GM12864 (cell line): ENCODE data around the gene ELP2.

Experiments
- DNase-seq: peaks from one replicate; pipeline ENCODE4 v3.0.0-alpha.2; 2011; ENCODE audit warnings: low read depth
- H3K4me3 ChIP-seq: 2 replicates; pipeline ENCODE4 v1.5.1; 2011; ENCODE audit warnings: mild to moderate bottlenecking, low read depth, low read length, control low read depth
- CTCF ChIP-seq: IDR thresholded peaks from 2 replicates; pipeline ENCODE4 v1.5.1; 2011; ENCODE audit warnings: low read depth, mild to moderate bottlenecking, moderate library complexity, low read length, control low read depth, inconsistent platforms; ENCODE audit errors: missing control alignments

Gene ELP2

GRCh38 chr18:36195427-36196122, 65.9 kb downstream of the ELP2 start:
- no peak overlapping the region for H3K4me3 ChIP-seq
- DNase-seq, result no peak
- TF ChIP-seq CTCF, result no peak

- H3K4me3 ChIP-seq, result no peak overlapping the region
- no peak for TF ChIP-seq CTCF
- DNase-seq, result no peak
Measured at GRCh38 chr18:36196238-36196995, 66.7 kb downstream of the ELP2 start.

- no peak for DNase-seq
- H3K4me3 ChIP-seq, result no peak overlapping the region
- no peak for TF ChIP-seq CTCF
Measured at GRCh38 chr18:36197511-36198166, 67.9 kb downstream of the ELP2 start.

GRCh38 chr18:36199691-36200295, 70.1 kb downstream of the ELP2 start:
- no peak overlapping the region for H3K4me3 ChIP-seq
- TF ChIP-seq CTCF, result no peak
- no peak for DNase-seq

GRCh38 chr18:36200354-36200771, 70.7 kb downstream of the ELP2 start:
- no peak overlapping the region for H3K4me3 ChIP-seq
- DNase-seq, result no peak
- TF ChIP-seq CTCF, result no peak

- no peak for DNase-seq
- TF ChIP-seq CTCF, result no peak
- H3K4me3 ChIP-seq, result no peak overlapping the region
Measured at GRCh38 chr18:36201765-36202164, 72.1 kb downstream of the ELP2 start.
